ENCODE data around the gene C1orf116.

DNA sequence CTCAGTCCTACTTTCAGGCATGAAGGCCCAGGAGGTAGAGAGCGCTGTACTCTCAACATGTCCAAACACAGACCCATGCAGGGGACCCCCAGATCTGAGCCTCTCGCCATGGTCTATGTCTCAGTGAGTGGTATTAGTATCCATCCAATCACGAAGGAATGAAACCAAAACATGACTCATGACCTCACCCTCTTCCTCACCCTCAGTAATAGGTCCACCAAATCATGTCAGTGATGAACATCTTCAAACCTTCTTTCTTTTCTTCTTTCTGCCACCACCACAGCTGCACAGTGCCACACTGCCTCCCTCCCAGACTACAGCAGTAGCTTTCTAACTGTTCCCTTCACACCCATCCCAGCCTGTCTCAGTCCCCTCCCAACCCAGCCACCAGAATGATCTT lies 16.8 kb downstream of the C1orf116 start:
- TF ChIP-seq, protein P1, sequence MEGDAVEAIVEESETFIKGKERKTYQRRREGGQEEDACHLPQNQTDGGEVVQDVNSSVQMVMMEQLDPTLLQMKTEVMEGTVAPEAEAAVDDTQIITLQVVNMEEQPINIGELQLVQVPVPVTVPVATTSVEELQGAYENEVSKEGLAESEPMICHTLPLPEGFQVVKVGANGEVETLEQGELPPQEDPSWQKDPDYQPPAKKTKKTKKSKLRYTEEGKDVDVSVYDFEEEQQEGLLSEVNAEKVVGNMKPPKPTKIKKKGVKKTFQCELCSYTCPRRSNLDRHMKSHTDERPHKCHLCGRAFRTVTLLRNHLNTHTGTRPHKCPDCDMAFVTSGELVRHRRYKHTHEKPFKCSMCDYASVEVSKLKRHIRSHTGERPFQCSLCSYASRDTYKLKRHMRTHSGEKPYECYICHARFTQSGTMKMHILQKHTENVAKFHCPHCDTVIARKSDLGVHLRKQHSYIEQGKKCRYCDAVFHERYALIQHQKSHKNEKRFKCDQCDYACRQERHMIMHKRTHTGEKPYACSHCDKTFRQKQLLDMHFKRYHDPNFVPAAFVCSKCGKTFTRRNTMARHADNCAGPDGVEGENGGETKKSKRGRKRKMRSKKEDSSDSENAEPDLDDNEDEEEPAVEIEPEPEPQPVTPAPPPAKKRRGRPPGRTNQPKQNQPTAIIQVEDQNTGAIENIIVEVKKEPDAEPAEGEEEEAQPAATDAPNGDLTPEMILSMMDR (IDR thresholded peaks at IDR 0.05) = no peak
- TF ChIP-seq EZH2 (IDR thresholded peaks at IDR 0.05) = no peak
- TF ChIP-seq EZH2phosphoT487 (IDR thresholded peaks at IDR 0.05) = no peak

Data from neural progenitor cell (in vitro differentiated cells).